ENCODE measurements around the gene IL17RE. TPM values are rescaled to one million over a fixed set of nuclear protein-coding genes. Genes with fewer than 3 reads are reported as not detected.

The IL17RE gene
- total and polyA plus RNA-seq, 2 of the 13 experiments (the other 11 are each of a cell fraction or from before 2014, with no cell fraction given) = 14.5 to 24.1 TPM

GRCh38 chr3:9916734-9917680, 14.4 kb downstream of the IL17RE start, which contains the start of gene IL17RC (continued):
- no peak for TF ChIP-seq KIAA2018 (CRISPR knock-in tag; IDR thresholded peaks at IDR 0.05; ENCODE audit: borderline replicate concordance)
- no peak for TF ChIP-seq HOXA5 (CRISPR knock-in tag; IDR thresholded peaks at IDR 0.05)
- TF ChIP-seq ZNF501 (CRISPR knock-in tag; IDR thresholded peaks at IDR 0.05) = no peak
- no peak; the same call in 1 of the 2 replicates for TF ChIP-seq GABPB1 (CRISPR knock-in tag; IDR thresholded peaks at IDR 0.05)
- TF ChIP-seq ZBTB38 (CRISPR knock-in tag; IDR thresholded peaks at IDR 0.05) = no peak; the same call in 1 of the 2 replicates
- peak; percentile 45; the same call in 1 of the 2 replicates for TF ChIP-seq ZNF232 (CRISPR knock-in tag; IDR thresholded peaks at IDR 0.05; ENCODE audit: borderline replicate concordance)
- TF ChIP-seq ZBTB44 (CRISPR knock-in tag; IDR thresholded peaks at IDR 0.05) = no peak
- TF ChIP-seq HOMEZ (CRISPR knock-in tag; IDR thresholded peaks at IDR 0.05; ENCODE audit: low read depth) = no peak
- no peak for TF ChIP-seq TCF7L2 (IDR thresholded peaks at IDR 0.05; ENCODE audit: low read depth, low read length)
- no peak for TF ChIP-seq DR1 (CRISPR knock-in tag; IDR thresholded peaks at IDR 0.05)
- TF ChIP-seq MAZ (IDR thresholded peaks at IDR 0.05; ENCODE audit: borderline replicate concordance, low read depth, low read length) = peak; percentile 42; the same call in 1 of the 2 replicates
- peak; percentile 82; the same call in 1 of the 2 replicates for TF ChIP-seq MAZ (CRISPR knock-in tag; IDR thresholded peaks at IDR 0.05; ENCODE audit: low read depth)
- no peak for TF ChIP-seq SKIL (CRISPR knock-in tag; IDR thresholded peaks at IDR 0.05; ENCODE audit: borderline replicate concordance)
- peak; percentile 20; the same call in 1 of the 2 replicates for TF ChIP-seq GATAD2A (CRISPR knock-in tag; IDR thresholded peaks at IDR 0.05)

Data from HepG2 (cell line).